Posterior vena cava (tissue), 2 donors: ENCODE results near the gene PDIA4. TPM values are rescaled to one million over a fixed set of nuclear protein-coding genes. Genes with fewer than 3 reads are reported as not detected.
"Not testable (repeated sequence)": the region's sequence is repeated elsewhere in the genome, so short reads cannot be mapped to it uniquely, and the experiment has no call there.

Experiments
- DNase-seq: peaks from one replicate; pipeline ENCODE4 v3.0.0-alpha.2; 2020; ENCODE audit warnings: low spot score
- intact Hi-C, 2 donors: fragments of 100-400 bp; cut with DNase I; formaldehyde crosslinking; loops; one replicate each; pipeline versions ENCODE4 v1.14.1 to v1.14.2; 2022 to 2023
- total RNA-seq, 2 donors: library from RNA; stranded (reverse); fragmentation: NEBNext Ultra II Directional; extraction: Animal tissue kit (Norgen Biotek cat#: 25700); gene quantifications; one replicate each; pipeline ENCODE4 v1.2.1, GENCODE V29; 2021
- donor health status: DM: yes; HTN: yes; CAD: no.
- donor health status: DM: yes; HTN: yes; CAD: no.

Gene PDIA4
- total RNA-seq, 2 donors from 2014 or later, result 64.8 to 117 TPM

GRCh38 chr7:148983200-148984146, 44.8 kb downstream of the PDIA4 start:
- intact Hi-C loops, result no loop called here
- peak; percentile 81 for DNase-seq

GRCh38 chr7:148982654-148983199, 45.6 kb downstream of the PDIA4 start:
- intact Hi-C loops, result no loop called here
- DNase-seq, result peak; percentile 67

DNA sequence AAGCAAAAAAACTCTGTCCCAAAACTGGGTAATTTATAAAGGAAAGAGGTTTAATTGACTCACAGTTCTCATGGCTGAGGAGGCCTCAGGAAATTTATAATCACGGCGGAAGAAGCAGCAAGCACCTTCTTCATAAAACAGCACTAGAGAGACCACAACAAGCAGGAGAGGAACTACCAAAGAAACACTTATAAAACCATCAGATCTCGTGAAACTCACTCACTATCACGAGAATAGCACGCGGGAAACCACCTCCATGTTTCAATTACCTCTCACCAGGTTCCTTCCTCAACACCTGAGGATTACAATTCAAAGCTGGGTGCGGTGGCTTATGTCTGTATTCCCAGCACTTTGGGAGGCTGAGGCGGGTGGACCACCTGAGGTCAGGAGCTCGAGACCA, 48.5 kb downstream of the PDIA4 start:
- DNase-seq, result peak; percentile 7
- intact Hi-C loops, result no loop called here

- DNase-seq, intact Hi-C loops: not testable (repeated sequence)
Measured at GRCh38 chr7:148979072-148979471, 49.2 kb downstream of the PDIA4 start.

- intact Hi-C loops, result no loop called here
- peak; percentile 62 for DNase-seq
Measured at GRCh38 chr7:148978091-148978490, 50.2 kb downstream of the PDIA4 start.

DNA sequence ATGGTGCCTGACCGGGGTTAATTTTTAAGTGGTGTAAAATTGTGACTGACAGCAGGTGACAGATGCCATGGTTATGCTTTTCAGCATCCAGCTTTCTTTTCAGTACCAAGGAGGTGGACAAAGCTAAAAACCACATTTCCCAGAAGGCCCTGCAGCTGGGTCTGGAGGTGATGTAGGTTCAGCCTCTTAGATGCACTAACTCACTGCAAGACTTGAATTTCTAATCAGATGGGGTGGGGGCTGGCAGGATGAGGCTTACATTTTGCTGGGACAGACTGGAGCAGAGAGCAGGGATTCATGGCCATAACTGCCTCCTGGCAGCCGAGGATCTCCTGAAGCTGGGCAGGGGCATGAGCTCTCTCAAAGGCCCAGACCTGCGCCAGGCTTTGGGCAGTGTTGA, 52.4 kb downstream of the PDIA4 start:
- intact Hi-C loops, result no loop called here
- DNase-seq, result peak; percentile 50

- peak; percentile 38 for DNase-seq
- intact Hi-C loops, result no loop called here
Measured at GRCh38 chr7:148973256-148973655, 55.0 kb downstream of the PDIA4 start.

DNA sequence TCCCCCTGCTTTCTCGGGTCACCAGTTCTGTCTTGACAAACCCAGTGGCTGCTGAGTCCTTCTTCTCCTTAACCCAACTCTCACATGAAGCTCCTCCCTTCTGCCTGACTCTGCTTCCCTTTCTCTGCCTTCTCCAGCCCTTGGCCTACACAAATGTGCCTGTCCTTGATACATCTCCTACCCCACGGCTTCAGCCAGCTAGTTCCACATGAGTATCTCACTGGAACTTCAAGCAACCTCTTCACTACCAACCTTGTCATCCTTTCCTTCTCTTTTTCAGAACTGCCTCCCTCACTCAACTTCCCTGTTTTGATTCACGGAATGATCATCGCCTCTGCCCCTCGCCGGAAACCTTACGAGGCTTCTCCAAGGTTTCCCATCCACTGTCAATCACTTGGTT, 55.9 kb downstream of the PDIA4 start:
- peak; percentile 61 for DNase-seq
- intact Hi-C loops, result no loop called here

GRCh38 chr7:148967602-148968001, 60.7 kb downstream of the PDIA4 start:
- intact Hi-C loops, result loop anchor here (5.0 to 10.0 kb wide), 5 partner anchors 113 to 465 kb away; partner anchors contain the start of gene CUL1 (in 1 of the 2)
- peak; percentile 1 for DNase-seq

DNA sequence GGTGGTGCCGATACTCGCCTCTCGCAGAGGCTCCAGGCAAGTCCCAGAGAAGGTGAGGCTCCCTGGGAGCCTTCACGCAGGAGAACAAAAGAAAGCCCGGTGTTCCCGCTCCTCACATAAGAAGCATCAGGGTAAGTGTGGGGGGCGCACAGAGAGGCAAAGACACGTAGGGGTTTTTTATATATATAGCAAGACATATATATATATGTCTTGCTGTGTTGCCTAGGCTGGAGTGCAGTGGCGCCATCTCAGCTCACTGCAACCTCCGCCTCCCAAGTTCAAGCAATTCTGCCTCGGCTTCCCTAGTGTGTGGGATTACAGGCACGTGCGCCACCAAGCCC, 61.3 kb downstream of the PDIA4 start:
- intact Hi-C loops, result loop anchor here (5.0 to 10.0 kb wide), 5 partner anchors 112 to 465 kb away; partner anchors contain the start of gene CUL1 (in 1 of the 2)
- no peak for DNase-seq

DNA sequence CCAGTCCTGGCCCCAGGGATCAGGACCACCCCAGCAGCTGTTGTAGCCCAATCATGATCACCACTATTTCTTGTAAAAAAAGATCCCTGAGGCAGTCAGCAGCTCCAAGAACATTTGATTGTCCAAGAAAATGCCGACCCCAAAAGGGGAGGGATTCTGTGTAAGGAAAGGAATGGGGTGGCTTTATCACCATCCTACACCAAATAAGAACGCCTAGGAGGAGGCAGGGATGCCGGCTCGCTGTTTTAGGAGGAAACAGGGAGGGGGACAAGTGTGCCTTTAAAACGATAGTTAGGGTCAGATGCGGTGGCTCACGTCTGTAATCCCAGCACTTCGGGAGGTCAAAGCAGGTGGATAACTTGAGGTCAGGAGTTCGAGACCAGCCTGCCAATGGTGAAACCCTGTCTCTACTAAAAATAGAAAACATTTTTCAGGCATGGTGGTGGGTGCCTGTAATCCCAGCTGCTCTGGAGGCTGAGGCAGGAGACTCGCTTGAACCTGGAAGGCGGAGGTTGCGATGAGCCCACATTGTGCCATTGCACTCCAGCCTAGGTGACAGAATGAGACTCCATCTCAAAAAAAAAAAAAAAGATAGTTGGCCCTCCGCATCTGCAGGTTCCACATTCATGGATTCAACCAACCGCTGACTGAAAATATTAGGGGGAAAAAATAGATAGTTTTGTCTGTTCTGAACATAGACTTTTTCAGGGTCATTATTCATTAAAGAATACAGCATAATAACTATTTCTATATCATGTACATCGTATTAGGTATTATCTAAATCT, 63.6 kb downstream of the PDIA4 start:
- intact Hi-C loops, result loop anchor here (5.0 to 10.0 kb wide), 5 partner anchors 110 to 462 kb away; partner anchors contain the start of gene CUL1 (in 1 of the 2)

DNA sequence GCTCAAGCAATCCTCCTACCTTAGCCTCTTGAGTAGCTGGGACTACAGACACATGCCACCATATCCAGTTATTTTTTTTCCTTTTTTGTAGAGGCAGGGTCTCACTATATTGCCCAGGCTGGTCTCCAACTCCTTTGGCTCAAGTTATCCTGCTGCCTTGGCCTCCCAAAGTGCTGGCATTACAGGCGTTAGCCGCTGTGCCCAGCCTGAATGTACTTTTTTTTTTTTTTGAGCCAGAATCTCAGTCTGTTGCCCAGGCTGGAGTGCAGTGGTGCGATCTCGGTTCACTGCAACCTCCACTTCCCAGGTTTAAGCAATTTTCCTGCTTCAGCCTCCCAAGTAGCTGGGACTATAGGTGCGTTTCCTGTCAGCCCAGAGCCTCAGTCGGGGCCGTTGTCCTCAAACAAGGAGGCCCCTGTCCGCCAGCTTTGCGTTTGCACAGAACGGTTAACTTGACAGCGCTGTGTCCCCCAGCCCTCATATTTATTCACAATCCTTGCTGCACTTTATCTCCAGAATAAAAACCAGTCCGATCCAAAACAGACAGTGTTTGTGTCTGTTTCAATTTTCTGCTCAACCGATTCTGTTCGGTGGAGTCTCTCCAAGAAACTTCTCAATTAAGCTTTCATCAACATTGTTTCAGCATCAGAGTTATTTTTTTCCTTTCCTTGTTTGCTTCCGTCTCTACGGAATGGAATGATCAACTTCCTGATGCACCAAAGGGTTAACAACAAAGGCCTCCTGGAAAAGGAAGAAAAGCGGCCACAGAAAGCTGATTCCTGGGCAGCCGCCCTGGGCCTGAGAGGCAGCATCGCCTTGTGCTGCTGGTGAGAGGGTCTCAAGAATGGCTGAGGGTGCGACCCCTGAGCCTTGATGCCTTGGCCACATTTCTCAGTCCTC, 64.5 kb downstream of the PDIA4 start:
- intact Hi-C loops, result loop anchor here (10.0 kb wide), 4 partner anchors 109 to 459 kb away; partner anchors contain the start of gene CUL1 (in 1 of the 2)
- peak; percentile 71 for DNase-seq

More for the DNA sequence above, 63.6 kb downstream of the PDIA4 start:
- peak; percentile 34 for DNase-seq

DNA sequence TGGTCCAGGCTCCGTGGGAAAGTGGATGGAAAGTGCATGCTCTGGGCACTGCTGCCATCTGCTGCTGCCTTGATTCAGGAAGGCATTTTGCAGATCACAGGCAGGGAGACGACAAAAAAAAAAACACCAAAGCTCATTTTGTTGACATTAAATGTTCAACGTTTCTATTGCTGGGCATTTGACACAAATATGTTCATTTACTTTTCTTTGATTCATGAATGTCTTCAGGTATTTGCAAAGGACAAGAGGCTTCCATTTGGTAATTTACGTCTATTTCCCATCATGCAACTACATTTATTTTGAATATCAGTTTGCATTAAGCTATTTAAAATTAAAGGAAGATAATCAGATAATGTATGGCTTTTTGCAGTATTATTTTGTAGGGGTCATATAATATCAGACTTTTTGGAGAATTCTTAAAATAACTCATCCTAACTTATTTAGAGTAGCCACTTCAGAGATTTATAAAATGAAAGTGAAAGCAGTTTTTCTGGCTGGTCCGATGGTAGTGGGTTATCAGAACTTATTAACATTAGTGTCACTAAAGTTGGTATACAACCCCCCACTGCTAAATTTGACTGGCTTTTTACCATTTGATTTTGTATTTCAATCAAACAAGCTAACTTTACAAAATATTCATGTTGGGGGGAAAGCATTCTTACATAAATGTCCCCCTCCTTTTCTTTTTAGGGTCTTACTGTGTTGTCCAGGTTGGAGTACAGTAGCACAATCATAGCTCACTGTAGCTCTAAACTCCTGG, 65.3 kb downstream of the PDIA4 start:
- DNase-seq, result peak; percentile 84
- intact Hi-C loops, result loop anchor here (10.0 kb wide), 4 partner anchors 108 to 458 kb away; partner anchors contain the start of gene CUL1 (in 1 of the 2)

GRCh38 chr7:148962440-148962822, 65.9 kb downstream of the PDIA4 start:
- intact Hi-C loops, result loop anchor here (10.0 kb wide), 4 partner anchors 108 to 458 kb away; partner anchors contain the start of gene CUL1 (in 1 of the 2)
- no peak for DNase-seq

DNA sequence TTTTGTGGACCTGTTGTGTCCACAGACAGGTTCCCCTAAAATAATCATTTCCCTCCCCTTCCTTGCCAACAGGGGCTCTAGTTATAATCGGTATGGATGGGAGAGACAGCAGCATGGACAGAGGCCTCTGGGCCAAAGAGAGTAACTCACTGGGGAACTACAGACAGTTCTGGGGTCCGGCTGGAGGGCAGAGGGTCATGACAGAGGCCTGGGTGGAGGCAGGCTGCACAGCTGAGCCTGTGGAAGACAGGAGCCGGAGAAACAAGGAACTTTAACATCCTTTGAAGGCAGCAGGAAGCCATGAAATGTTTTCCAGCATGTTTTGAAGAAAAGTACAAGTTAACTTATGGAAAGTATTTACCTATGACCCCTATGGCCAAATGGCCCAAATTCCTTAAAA, 68.6 kb downstream of the PDIA4 start:
- DNase-seq, result peak; percentile 58
- intact Hi-C loops, result loop anchor here (10.0 kb wide), 4 partner anchors 105 to 455 kb away; partner anchors contain the start of gene CUL1 (in 1 of the 2)

DNA sequence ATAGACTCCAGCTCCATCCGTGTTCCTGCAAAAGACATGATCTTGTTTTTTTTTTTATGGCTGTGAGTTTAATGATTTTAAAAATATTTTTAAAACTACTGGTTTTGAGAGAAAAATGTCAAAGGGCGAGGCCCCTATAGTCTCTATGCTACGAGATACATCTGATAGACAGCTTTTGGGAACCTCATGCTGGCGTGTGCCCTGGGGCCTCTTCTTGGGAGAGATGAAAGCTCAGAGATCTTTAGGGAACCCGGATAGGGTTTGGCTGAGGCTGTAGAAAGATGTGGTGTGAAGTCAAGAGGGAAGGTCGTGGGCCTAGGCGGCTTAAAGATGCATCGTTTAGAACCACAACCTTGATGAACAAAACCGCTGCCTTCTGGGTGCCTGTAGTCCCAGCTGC, 70.2 kb downstream of the PDIA4 start:
- DNase-seq, result peak; percentile 10
- intact Hi-C loops, result no loop called here

DNA sequence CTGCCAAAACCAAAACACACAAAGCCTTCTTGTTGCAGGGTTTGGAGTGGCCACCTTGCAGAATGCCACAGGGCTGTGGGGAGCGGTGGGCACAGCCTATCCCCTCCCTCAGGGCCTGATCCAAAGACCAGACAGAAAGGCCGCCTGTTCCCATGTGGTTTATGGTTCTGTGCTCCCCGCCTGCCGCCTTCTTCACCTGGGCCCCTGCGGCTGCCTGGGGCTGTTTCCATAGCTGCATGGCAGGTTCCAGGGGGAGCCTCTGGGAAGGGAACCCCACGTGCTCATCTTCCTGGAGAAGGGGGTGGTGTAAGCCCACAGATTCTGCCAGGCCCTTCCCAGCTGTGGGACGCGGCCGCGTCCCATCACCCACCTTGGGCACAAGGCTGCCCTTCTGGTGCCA, 73.5 kb downstream of the PDIA4 start:
- peak; percentile 58 for DNase-seq
- intact Hi-C loops, result no loop called here

DNA sequence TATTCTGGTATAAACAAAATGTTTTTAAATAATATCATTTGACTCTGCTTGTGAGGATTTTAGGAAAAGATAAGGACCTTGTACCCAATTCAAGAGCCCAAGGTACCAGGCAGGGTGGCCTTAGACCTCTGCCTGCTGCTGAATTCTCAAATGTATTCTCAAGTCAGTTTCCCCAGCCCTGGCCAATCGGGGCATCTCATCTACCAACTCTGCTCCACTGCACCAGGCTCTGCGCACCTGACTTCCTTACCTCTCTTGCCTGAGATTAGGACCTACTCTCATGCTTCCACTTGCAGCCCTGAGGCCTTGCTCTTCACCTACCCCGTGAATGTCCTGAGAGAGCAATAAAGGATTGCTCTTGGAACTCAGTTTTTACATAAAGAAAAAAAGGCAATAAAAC, 74.6 kb downstream of the PDIA4 start:
- intact Hi-C loops, result no loop called here
- peak; percentile 68 for DNase-seq
